GM10847 (cell line): Measurements from ENCODE around the gene CPSF3.

ENCODE experiments used
- POLR2A ChIP-seq: IDR thresholded peaks from 2 replicates; pipeline ENCODE4 v1.6.1; 2011; ENCODE audit not compliant: insufficient read length; ENCODE audit errors: extremely low read depth

Gene CPSF3

GRCh38 chr2:9430316-9431293, 7.2 kb downstream of the CPSF3 start:
- TF ChIP-seq POLR2A, result no peak

- TF ChIP-seq POLR2A, result no peak
Observed at GRCh38 chr2:9434489-9434888, 11.0 kb downstream of the CPSF3 start.

GRCh38 chr2:9439536-9439935, 16.1 kb downstream of the CPSF3 start:
- no peak for TF ChIP-seq POLR2A

GRCh38 chr2:9440058-9440727, 16.7 kb downstream of the CPSF3 start:
- TF ChIP-seq POLR2A, result no peak

GRCh38 chr2:9441556-9441955, 18.1 kb downstream of the CPSF3 start:
- TF ChIP-seq POLR2A, result no peak

- no peak for TF ChIP-seq POLR2A
Observed at GRCh38 chr2:9443526-9443925, 20.1 kb downstream of the CPSF3 start.

- no peak for TF ChIP-seq POLR2A
Observed at GRCh38 chr2:9445089-9445488, 21.6 kb downstream of the CPSF3 start.

- no peak for TF ChIP-seq POLR2A
Observed at GRCh38 chr2:9451231-9451630, 27.8 kb downstream of the CPSF3 start.

GRCh38 chr2:9460441-9461017, 37.1 kb downstream of the CPSF3 start:
- no peak for TF ChIP-seq POLR2A

- no peak for TF ChIP-seq POLR2A
Observed at GRCh38 chr2:9461079-9461478, 37.6 kb downstream of the CPSF3 start.

GRCh38 chr2:9462313-9462712, 38.9 kb downstream of the CPSF3 start:
- TF ChIP-seq POLR2A, result no peak

GRCh38 chr2:9462886-9463697, 39.6 kb downstream of the CPSF3 start:
- no peak for TF ChIP-seq POLR2A

- no peak for TF ChIP-seq POLR2A
Observed at GRCh38 chr2:9463698-9464034, 40.2 kb downstream of the CPSF3 start.

- TF ChIP-seq POLR2A, result no peak
Observed at GRCh38 chr2:9465170-9465569, 41.7 kb downstream of the CPSF3 start.

GRCh38 chr2:9466147-9466683, 42.8 kb downstream of the CPSF3 start:
- no peak for TF ChIP-seq POLR2A

GRCh38 chr2:9467687-9468086, 44.2 kb downstream of the CPSF3 start:
- TF ChIP-seq POLR2A, result no peak

- TF ChIP-seq POLR2A, result no peak
Observed at GRCh38 chr2:9471206-9471605, 47.8 kb downstream of the CPSF3 start.
